Activated T-helper 1 cell treated with anti-CD3 and anti-CD28 coated beads, Interleukin-12 subunit alpha, Interleukin-12 subunit beta, Interleukin-2, Interleukin-4 antibody, amounts not matched to agents 30 ng/mL and 10 ng/mL and 1 ng/mL, durations not matched to agents 14 hours and 24 hours and 36 hours (primary cell): Measurements from ENCODE around the gene SHISAL2A. TPM values are rescaled to one million over a fixed set of nuclear protein-coding genes. Genes with fewer than 3 reads are reported as not detected.

Experiments used
- DNase-seq: peaks from one replicate; pipeline ENCODE4 v3.0.0; 2021; ENCODE audit warnings: low spot score
- H3K27ac Mint-ChIP-seq: one replicate; pipeline ENCODE4 v1.8.0; 2021; ENCODE audit warnings: mild to moderate bottlenecking, mixed read lengths
- H3K27me3 Mint-ChIP-seq: one replicate; pipeline ENCODE4 v1.8.0; 2022; ENCODE audit warnings: mild to moderate bottlenecking, moderate library complexity, mixed read lengths; ENCODE audit not compliant: insufficient read depth
- H3K36me3 Mint-ChIP-seq: one replicate; pipeline ENCODE4 v1.8.0; 2021; ENCODE audit warnings: low read depth, mixed read lengths
- H3K4me1 Mint-ChIP-seq: one replicate; pipeline ENCODE4 v1.8.0; 2021; ENCODE audit warnings: low read depth, mixed read lengths
- H3K4me3 Mint-ChIP-seq: one replicate; pipeline ENCODE4 v1.8.0; 2021; ENCODE audit warnings: mild to moderate bottlenecking, moderate library complexity, mixed read lengths
- H3K9me3 Mint-ChIP-seq: one replicate; pipeline ENCODE4 v1.8.0; 2021; ENCODE audit warnings: mixed read lengths
- intact Hi-C: fragments of 100-400 bp; cut with micrococcal nuclease; formaldehyde crosslinking; loops from one replicate; pipeline ENCODE4 v1.15.1; 2024
- total RNA-seq: library from RNA; stranded (reverse); gene quantifications from 2 replicates; pipeline ENCODE4 v1.2.3, GENCODE V29; 2022

SHISAL2A gene
- 5.7 and 6.0 TPM in 2 replicates for total RNA-seq

- peaks cover 2% of the 10 kb centered on the region for H3K27me3 Mint-ChIP-seq
- peak within 1 kb of the TSS; percentile 91 for H3K27ac Mint-ChIP-seq
- peaks cover 43% of the 10 kb centered on the region for H3K4me1 Mint-ChIP-seq
- peaks cover 7% of the 10 kb centered on the region for H3K36me3 Mint-ChIP-seq
- no peaks in the 10 kb centered on the region for H3K9me3 Mint-ChIP-seq
- peak within 1 kb of the TSS; percentile 83 for H3K4me3 Mint-ChIP-seq
- intact Hi-C loops = loop anchor here (1.0 to 10.0 kb wide), 3 partner anchors 26 to 578 kb away; partner anchors contain the start of genes BTF3L4 and TXNDC12
- peak; percentile 44 for DNase-seq
Observed at GRCh38 chr1:52632732-52633290, at the start of gene SHISAL2A. Gene SHISAL2A, plus strand, starts transcription at chr1:52633168. Its CDS starts 326 bp downstream, at chr1:52633494.

GRCh38 chr1:52585474-52585873, 47.5 kb upstream of the SHISAL2A start:
- peaks cover 2% of the 10 kb centered on the region for H3K36me3 Mint-ChIP-seq
- no peaks in the 10 kb centered on the region for H3K9me3 Mint-ChIP-seq
- H3K4me3 Mint-ChIP-seq = no peak overlapping the region
- H3K27me3 Mint-ChIP-seq = peaks cover 23% of the 10 kb centered on the region
- H3K27ac Mint-ChIP-seq = no peak overlapping the region
- no peaks in the 10 kb centered on the region for H3K4me1 Mint-ChIP-seq
- no peak for DNase-seq
- intact Hi-C loops = no loop called here

- Mint-ChIP-seq H3K27me3 (peaks cover 18% of the 10 kb centered on the region), H3K9me3 (no peaks in the 10 kb centered on the region), H3K4me3 (no peak overlapping the region), H3K27ac (no peak overlapping the region), H3K36me3 (no peaks in the 10 kb centered on the region), H3K4me1 (no peaks in the 10 kb centered on the region)
- intact Hi-C loops = no loop called here
- DNase-seq = no peak
Observed at GRCh38 chr1:52588027-52588426, 44.9 kb upstream of the SHISAL2A start.

- Mint-ChIP-seq H3K27ac (no peak overlapping the region), H3K36me3 (no peaks in the 10 kb centered on the region), H3K27me3 (peaks cover 16% of the 10 kb centered on the region), H3K9me3 (no peaks in the 10 kb centered on the region), H3K4me3 (no peak overlapping the region), H3K4me1 (no peaks in the 10 kb centered on the region)
- no peak for DNase-seq
- intact Hi-C loops = no loop called here
Observed at GRCh38 chr1:52588535-52588934, 44.4 kb upstream of the SHISAL2A start.

- no peak overlapping the region for H3K4me3 Mint-ChIP-seq
- intact Hi-C loops = no loop called here
- no peak for DNase-seq
Observed at GRCh38 chr1:52590266-52590665, 42.7 kb upstream of the SHISAL2A start.

GRCh38 chr1:52592637-52593323, 40.2 kb upstream of the SHISAL2A start:
- intact Hi-C loops = no loop called here
- H3K27ac Mint-ChIP-seq = no peak overlapping the region
- H3K27me3 Mint-ChIP-seq = peaks cover 5% of the 10 kb centered on the region
- H3K4me3 Mint-ChIP-seq = no peak overlapping the region
- DNase-seq = no peak
- no peaks in the 10 kb centered on the region for H3K9me3 Mint-ChIP-seq
- no peaks in the 10 kb centered on the region for H3K4me1 Mint-ChIP-seq
- no peaks in the 10 kb centered on the region for H3K36me3 Mint-ChIP-seq

More at GRCh38 chr1:52590266-52590665, 42.7 kb upstream of the SHISAL2A start:
- Mint-ChIP-seq H3K36me3 (no peaks in the 10 kb centered on the region), H3K27ac (no peak overlapping the region), H3K27me3 (peaks cover 9% of the 10 kb centered on the region), H3K4me1 (no peaks in the 10 kb centered on the region), H3K9me3 (no peaks in the 10 kb centered on the region)

GRCh38 chr1:52593495-52593894, 39.5 kb upstream of the SHISAL2A start:
- no peak for DNase-seq
- peaks cover 3% of the 10 kb centered on the region for H3K27me3 Mint-ChIP-seq
- H3K4me1 Mint-ChIP-seq = no peaks in the 10 kb centered on the region

GRCh38 chr1:52595061-52595460, 37.9 kb upstream of the SHISAL2A start:
- H3K27ac Mint-ChIP-seq = no peak overlapping the region
- no peaks in the 10 kb centered on the region for H3K9me3 Mint-ChIP-seq
- H3K4me1 Mint-ChIP-seq = no peaks in the 10 kb centered on the region
- H3K27me3 Mint-ChIP-seq = no peaks in the 10 kb centered on the region
- H3K36me3 Mint-ChIP-seq = no peaks in the 10 kb centered on the region
- H3K4me3 Mint-ChIP-seq = no peak overlapping the region
- DNase-seq = no peak
- intact Hi-C loops = no loop called here

More at GRCh38 chr1:52593495-52593894, 39.5 kb upstream of the SHISAL2A start:
- intact Hi-C loops = no loop called here
- Mint-ChIP-seq H3K36me3 (no peaks in the 10 kb centered on the region), H3K9me3 (no peaks in the 10 kb centered on the region), H3K4me3 (no peak overlapping the region), H3K27ac (no peak overlapping the region)

- H3K4me1 Mint-ChIP-seq = peaks cover 16% of the 10 kb centered on the region
- no peak overlapping the region for H3K4me3 Mint-ChIP-seq
- H3K36me3 Mint-ChIP-seq = peaks cover 4% of the 10 kb centered on the region
- no peaks in the 10 kb centered on the region for H3K27me3 Mint-ChIP-seq
- intact Hi-C loops = no loop called here
- DNase-seq = no peak
- H3K27ac Mint-ChIP-seq = no peak overlapping the region
- no peaks in the 10 kb centered on the region for H3K9me3 Mint-ChIP-seq
Observed at GRCh38 chr1:52597912-52598311, 35.1 kb upstream of the SHISAL2A start.

- H3K27ac Mint-ChIP-seq = no peak overlapping the region
- peaks cover 24% of the 10 kb centered on the region for H3K4me1 Mint-ChIP-seq
- peaks cover 10% of the 10 kb centered on the region for H3K36me3 Mint-ChIP-seq
- H3K4me3 Mint-ChIP-seq = no peak overlapping the region
- intact Hi-C loops = no loop called here
- H3K27me3 Mint-ChIP-seq = no peaks in the 10 kb centered on the region
- DNase-seq = no peak
- no peaks in the 10 kb centered on the region for H3K9me3 Mint-ChIP-seq
Observed at GRCh38 chr1:52598729-52599128, 34.2 kb upstream of the SHISAL2A start.

GRCh38 chr1:52599236-52599635, 33.7 kb upstream of the SHISAL2A start:
- no peak overlapping the region for H3K27ac Mint-ChIP-seq
- H3K36me3 Mint-ChIP-seq = peaks cover 12% of the 10 kb centered on the region
- H3K27me3 Mint-ChIP-seq = no peaks in the 10 kb centered on the region
- H3K4me3 Mint-ChIP-seq = no peak overlapping the region
- H3K4me1 Mint-ChIP-seq = peaks cover 29% of the 10 kb centered on the region
- no peaks in the 10 kb centered on the region for H3K9me3 Mint-ChIP-seq
- no peak for DNase-seq
- intact Hi-C loops = no loop called here

- H3K4me3 Mint-ChIP-seq = peak overlapping the region; percentile 37
- no peak overlapping the region for H3K27ac Mint-ChIP-seq
- intact Hi-C loops = no loop called here
- DNase-seq = no peak
- H3K9me3 Mint-ChIP-seq = no peaks in the 10 kb centered on the region
- peaks cover 41% of the 10 kb centered on the region for H3K4me1 Mint-ChIP-seq
- H3K36me3 Mint-ChIP-seq = peaks cover 19% of the 10 kb centered on the region
- no peaks in the 10 kb centered on the region for H3K27me3 Mint-ChIP-seq
Observed at GRCh38 chr1:52600533-52601179, 32.3 kb upstream of the SHISAL2A start.

GRCh38 chr1:52601519-52601918, 31.4 kb upstream of the SHISAL2A start:
- Mint-ChIP-seq H3K4me1 (peaks cover 49% of the 10 kb centered on the region), H3K4me3 (peak overlapping the region; percentile 80), H3K27me3 (no peaks in the 10 kb centered on the region), H3K36me3 (peaks cover 22% of the 10 kb centered on the region), H3K27ac (peak overlapping the region; percentile 86), H3K9me3 (no peaks in the 10 kb centered on the region)
- DNase-seq = no peak
- intact Hi-C loops = no loop called here
